Panc1 (cell line): ENCODE results near the gene DSCAML1. TPM values are rescaled to one million over a fixed set of nuclear protein-coding genes. Genes with fewer than 3 reads are reported as not detected.

Experiments
- ATAC-seq: fragments of 200-7000 bp; cut with Tn5 transposase; 2 replicates; pipeline ENCODE4 v1.9.1; 2020; ENCODE audit warnings: mild to moderate bottlenecking, moderate library complexity
- BruUV-seq: library from RNA; stranded (reverse); fragments of 400-500 nt; replicated peaks from 2 replicates; lab custom pipeline; 2021; lab: Mats Ljungman, UMichigan
- CTCF ChIA-PET: fragments of 300-600 bp; sonication (Branson Sonifier 250); formaldehyde crosslinking; loops from one replicate; lab custom pipeline; 2022; ENCODE audit warnings: antibody characterized with exemption; lab: Charles Lee
- POLR2A ChIA-PET: fragments of 300-600 bp; sonication (Branson Sonifier 250); formaldehyde crosslinking; loops from one replicate; lab custom pipeline; 2022; ENCODE audit warnings: antibody characterized with exemption; lab: Charles Lee
- DNase-seq: peaks from one replicate; pipeline ENCODE4 v3.0.0-alpha.2; 2010; ENCODE audit warnings: low read depth, low spot score
- H3K27ac ChIP-seq: 2 replicates; pipeline ENCODE4 v1.5.1; 2011; ENCODE audit warnings: mild to moderate bottlenecking, low read length, inconsistent platforms
- H3K27me3 ChIP-seq: fragments of 200-500 bp; sonication (Bioruptor generic); 2 replicates; pipeline ENCODE4 v1.6.0; 2014; ENCODE audit warnings: low read length, inconsistent platforms; ENCODE audit not compliant: control insufficient read depth, insufficient read depth
- H3K36me3 ChIP-seq: fragments of 200-500 bp; sonication (Bioruptor generic); 2 replicates; pipeline ENCODE4 v1.5.1; 2014; ENCODE audit warnings: inconsistent platforms, mild to moderate bottlenecking, low read length, moderate library complexity; ENCODE audit not compliant: control insufficient read depth, insufficient read depth
- H3K4me1 ChIP-seq: 2 replicates; pipeline ENCODE4 v1.5.1; 2011; ENCODE audit warnings: inconsistent platforms, mild to moderate bottlenecking, low read length, moderate library complexity; ENCODE audit not compliant: control insufficient read depth, insufficient read depth
- H3K4me3 ChIP-seq, 2 experiments: 2 replicates each; pipeline ENCODE4 v1.5.1; 2011 to 2012; ENCODE audit warnings: low read depth in 2 of 2, low read length in 2 of 2, mild to moderate bottlenecking in 2 of 2, inconsistent platforms in 1 of 2, moderate library complexity in 1 of 2
- H3K9me3 ChIP-seq: fragments of 200-500 bp; sonication (Bioruptor generic); 2 replicates; pipeline ENCODE4 v1.5.1; 2014; ENCODE audit warnings: low read depth, mild to moderate bottlenecking, inconsistent platforms, low read length, moderate library complexity; ENCODE audit not compliant: control insufficient read depth, insufficient read depth
- CTCF ChIP-seq: fragments of 450-650 bp; IDR thresholded peaks from 2 replicates; pipeline ENCODE4 v1.5.1; 2017; ENCODE audit warnings: mild to moderate bottlenecking
- POLR2AphosphoS5 ChIP-seq: IDR thresholded peaks from 2 replicates; pipeline ENCODE4 v1.6.1; 2012; ENCODE audit warnings: mild to moderate bottlenecking, low read depth, low read length, moderate library complexity
- SIN3A ChIP-seq: IDR thresholded peaks from 2 replicates; pipeline ENCODE4 v1.6.1; 2012; ENCODE audit warnings: low read depth, mild to moderate bottlenecking, low read length, moderate library complexity, borderline replicate concordance; ENCODE audit not compliant: insufficient read depth
- TCF7L2 ChIP-seq: IDR thresholded peaks from 2 replicates; pipeline ENCODE4 v1.6.1; 2011; ENCODE audit warnings: mild to moderate bottlenecking, low read depth, low read length, inconsistent platforms
- in situ Hi-C: cut with HindIII; loops from 2 replicates; pipeline ENCODE4 v1.10.0; 2016; ENCODE audit warnings: low sequenced_read_pairs, low pct_unique_long_range_greater_than_20kb
- intact Hi-C: fragments of 100-400 bp; cut with micrococcal nuclease; formaldehyde crosslinking; loops from one replicate; pipeline ENCODE4 v1.10.0; 2022; ENCODE audit not compliant: unreplicated experiment
- total RNA-seq: library from RNA; stranded (reverse); gene quantifications from one replicate; pipeline ENCODE4 v1.2.1, GENCODE V29; 2021; ENCODE audit not compliant: unreplicated experiment
- TF ChIP-seq, protein P1 (sequence below), 2 experiments: IDR thresholded peaks; 2 replicates each; pipeline ENCODE4 v1.6.1; 2011 to 2012; ENCODE audit warnings: low read depth in 2 of 2, control low read depth in 1 of 2, low read length in 1 of 2, mild to moderate bottlenecking in 1 of 2, moderate library complexity in 1 of 2; ENCODE audit not compliant: insufficient read depth in 1 of 2

The DSCAML1 gene
- total RNA-seq, 1 experiment from 2014 or later: 1.6 TPM

DNA sequence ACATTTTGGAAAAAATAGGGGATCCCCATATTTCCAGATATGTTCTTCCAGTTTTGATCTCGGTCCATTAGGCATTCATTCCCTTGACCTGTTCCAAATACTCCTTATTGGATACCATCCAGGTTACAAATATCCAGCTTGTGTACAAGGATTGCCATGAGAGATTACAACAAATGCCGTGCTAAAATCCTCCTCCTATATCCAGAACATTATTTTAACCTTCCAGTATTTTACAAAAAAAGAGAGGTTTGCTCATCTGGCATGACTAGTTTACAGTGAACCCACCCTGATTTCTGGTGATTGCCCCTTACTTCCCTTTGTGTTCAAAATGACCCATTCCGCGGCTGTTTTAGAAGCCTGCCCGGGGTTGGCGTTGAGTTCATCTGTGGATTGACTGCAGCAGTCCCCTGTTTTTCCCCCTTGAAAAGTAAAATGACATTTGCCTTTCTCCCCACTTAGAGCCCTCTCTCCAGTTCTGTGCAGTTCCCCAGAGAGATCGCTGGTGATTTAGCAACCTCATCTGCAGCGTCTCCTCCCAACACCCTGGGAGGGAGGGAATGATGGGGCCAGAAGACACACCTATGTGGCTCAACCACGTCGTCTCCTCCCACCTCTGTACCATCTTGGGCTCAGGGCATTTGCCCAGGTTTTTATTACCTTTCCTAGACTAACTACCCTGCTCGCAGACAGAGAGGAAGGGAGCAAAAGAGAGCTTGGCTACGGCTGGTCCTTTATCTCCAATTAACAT is 73.6 kb downstream of the DSCAML1 start:
- no peaks in the 10 kb centered on the region for H3K9me3 ChIP-seq
- CTCF ChIA-PET: interaction anchor here (1.2 kb wide), 1 partner anchor 297 kb away, joined by 3 read pairs; no protein-coding TSS in a partner anchor
- no peaks in the 10 kb centered on the region for H3K27me3 ChIP-seq
- no peak overlapping the region for H3K27ac ChIP-seq
- peaks cover 8% of the 10 kb centered on the region for H3K4me1 ChIP-seq
- H3K36me3 ChIP-seq: no peaks in the 10 kb centered on the region
- BruUV-seq: no TSS peak
- no peak for TF ChIP-seq SIN3A
- TF ChIP-seq, protein P1, sequence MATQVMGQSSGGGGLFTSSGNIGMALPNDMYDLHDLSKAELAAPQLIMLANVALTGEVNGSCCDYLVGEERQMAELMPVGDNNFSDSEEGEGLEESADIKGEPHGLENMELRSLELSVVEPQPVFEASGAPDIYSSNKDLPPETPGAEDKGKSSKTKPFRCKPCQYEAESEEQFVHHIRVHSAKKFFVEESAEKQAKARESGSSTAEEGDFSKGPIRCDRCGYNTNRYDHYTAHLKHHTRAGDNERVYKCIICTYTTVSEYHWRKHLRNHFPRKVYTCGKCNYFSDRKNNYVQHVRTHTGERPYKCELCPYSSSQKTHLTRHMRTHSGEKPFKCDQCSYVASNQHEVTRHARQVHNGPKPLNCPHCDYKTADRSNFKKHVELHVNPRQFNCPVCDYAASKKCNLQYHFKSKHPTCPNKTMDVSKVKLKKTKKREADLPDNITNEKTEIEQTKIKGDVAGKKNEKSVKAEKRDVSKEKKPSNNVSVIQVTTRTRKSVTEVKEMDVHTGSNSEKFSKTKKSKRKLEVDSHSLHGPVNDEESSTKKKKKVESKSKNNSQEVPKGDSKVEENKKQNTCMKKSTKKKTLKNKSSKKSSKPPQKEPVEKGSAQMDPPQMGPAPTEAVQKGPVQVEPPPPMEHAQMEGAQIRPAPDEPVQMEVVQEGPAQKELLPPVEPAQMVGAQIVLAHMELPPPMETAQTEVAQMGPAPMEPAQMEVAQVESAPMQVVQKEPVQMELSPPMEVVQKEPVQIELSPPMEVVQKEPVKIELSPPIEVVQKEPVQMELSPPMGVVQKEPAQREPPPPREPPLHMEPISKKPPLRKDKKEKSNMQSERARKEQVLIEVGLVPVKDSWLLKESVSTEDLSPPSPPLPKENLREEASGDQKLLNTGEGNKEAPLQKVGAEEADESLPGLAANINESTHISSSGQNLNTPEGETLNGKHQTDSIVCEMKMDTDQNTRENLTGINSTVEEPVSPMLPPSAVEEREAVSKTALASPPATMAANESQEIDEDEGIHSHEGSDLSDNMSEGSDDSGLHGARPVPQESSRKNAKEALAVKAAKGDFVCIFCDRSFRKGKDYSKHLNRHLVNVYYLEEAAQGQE (IDR thresholded peaks at IDR 0.05; ENCODE audit: insufficient read depth in 1 of 2, low read depth in 2 of 2, low read length in 1 of 2): no peak
- no peak for TF ChIP-seq CTCF
- no peak for TF ChIP-seq TCF7L2
- TF ChIP-seq POLR2AphosphoS5: no peak
- no peak overlapping the region for H3K4me3 ChIP-seq
- in situ Hi-C loops (no loop called here), intact Hi-C loops (no loop called here)
- no peak for DNase-seq
- no peak for ATAC-seq
- POLR2A ChIA-PET: no interaction called here

DNA sequence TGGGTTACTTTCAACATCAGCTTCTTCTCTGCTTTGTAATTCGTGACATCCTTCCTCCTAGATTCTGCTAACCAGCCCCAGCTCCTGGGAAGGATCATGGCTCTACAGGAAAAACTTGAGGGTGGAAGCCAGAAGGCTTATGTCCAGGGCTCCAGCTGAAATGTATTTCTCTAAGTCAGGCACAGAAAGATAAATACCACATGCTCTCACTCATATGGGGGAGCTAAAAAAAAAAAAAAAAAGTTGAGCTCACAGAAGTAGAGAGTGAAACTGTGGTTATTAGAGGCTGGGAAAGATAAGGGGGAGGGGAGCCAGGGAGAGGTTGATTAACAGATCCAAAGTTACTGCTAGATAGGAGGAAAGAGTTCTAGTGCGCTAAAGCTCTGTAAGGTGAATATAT is 74.9 kb downstream of the DSCAML1 start:
- Histone ChIP-seq H3K4me3 (no peak overlapping the region), H3K36me3 (no peaks in the 10 kb centered on the region), H3K27me3 (no peaks in the 10 kb centered on the region), H3K9me3 (no peaks in the 10 kb centered on the region), H3K27ac (peak overlapping the region; percentile 5; the same call in 1 of the 2 replicates), H3K4me1 (peaks cover 20% of the 10 kb centered on the region)
- no peak for TF ChIP-seq SIN3A
- TF ChIP-seq TCF7L2: no peak
- TF ChIP-seq CTCF: no peak
- TF ChIP-seq POLR2AphosphoS5: no peak
- DNase-seq (no peak), ATAC-seq (no peak)
- CTCF ChIA-PET: interaction anchor here (0.6 kb wide), 1 partner anchor 45 kb away, joined by 3 read pairs; no protein-coding TSS in a partner anchor
- intact Hi-C loops: no loop called here
- POLR2A ChIA-PET: interaction anchor here (0.6 kb wide), 1 partner anchor 23 kb away, joined by 6 read pairs; no protein-coding TSS in a partner anchor
- in situ Hi-C loops: no loop called here
- BruUV-seq: no TSS peak
